B cell (primary cell): Measurements from ENCODE around the gene WAC.

Experiments used
- EZH2 ChIP-seq: IDR thresholded peaks from 2 replicates; pipeline ENCODE4 v1.6.1; 2012; ENCODE audit warnings: borderline replicate concordance, low read depth, mild to moderate bottlenecking, moderate library complexity, low read length; ENCODE audit not compliant: insufficient read depth, poor library complexity, severe bottlenecking
- TF ChIP-seq, protein P1 (sequence below): fragments of 200-600 bp; IDR thresholded peaks from one replicate; pipeline ENCODE4 v1.8.0; 2022; ENCODE audit warnings: antibody characterized with exemption, mild to moderate bottlenecking

DNA sequence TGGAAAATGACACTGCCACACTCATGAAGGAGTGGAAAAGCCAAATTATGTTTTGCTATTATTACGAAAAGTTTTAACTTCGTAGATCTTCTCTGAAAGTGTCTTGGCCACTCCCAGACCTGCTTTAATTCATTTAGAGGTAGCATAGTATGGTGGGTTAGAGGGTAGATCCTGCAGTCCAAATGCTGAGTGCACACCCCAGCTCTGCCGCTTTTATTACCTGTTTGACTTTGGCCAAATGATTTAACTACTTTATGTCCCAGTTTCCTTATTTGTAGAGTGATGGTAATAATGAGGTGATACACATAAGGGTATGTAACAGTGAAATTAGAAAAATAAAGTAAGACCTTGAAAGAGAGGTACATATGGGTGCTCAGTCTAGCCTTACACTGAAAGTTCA is 23.6 kb upstream of the WAC start:
- TF ChIP-seq, protein P1, sequence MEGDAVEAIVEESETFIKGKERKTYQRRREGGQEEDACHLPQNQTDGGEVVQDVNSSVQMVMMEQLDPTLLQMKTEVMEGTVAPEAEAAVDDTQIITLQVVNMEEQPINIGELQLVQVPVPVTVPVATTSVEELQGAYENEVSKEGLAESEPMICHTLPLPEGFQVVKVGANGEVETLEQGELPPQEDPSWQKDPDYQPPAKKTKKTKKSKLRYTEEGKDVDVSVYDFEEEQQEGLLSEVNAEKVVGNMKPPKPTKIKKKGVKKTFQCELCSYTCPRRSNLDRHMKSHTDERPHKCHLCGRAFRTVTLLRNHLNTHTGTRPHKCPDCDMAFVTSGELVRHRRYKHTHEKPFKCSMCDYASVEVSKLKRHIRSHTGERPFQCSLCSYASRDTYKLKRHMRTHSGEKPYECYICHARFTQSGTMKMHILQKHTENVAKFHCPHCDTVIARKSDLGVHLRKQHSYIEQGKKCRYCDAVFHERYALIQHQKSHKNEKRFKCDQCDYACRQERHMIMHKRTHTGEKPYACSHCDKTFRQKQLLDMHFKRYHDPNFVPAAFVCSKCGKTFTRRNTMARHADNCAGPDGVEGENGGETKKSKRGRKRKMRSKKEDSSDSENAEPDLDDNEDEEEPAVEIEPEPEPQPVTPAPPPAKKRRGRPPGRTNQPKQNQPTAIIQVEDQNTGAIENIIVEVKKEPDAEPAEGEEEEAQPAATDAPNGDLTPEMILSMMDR: no peak
- no peak for TF ChIP-seq EZH2
